Measurements from ENCODE around the gene ARL5A. TPM values are rescaled to one million over a fixed set of nuclear protein-coding genes. Genes with fewer than 3 reads are reported as not detected.

ARL5A gene
- total and polyA plus RNA-seq, 12 donors: 8.3 to 99.0 (median 53.2) TPM

DNA sequence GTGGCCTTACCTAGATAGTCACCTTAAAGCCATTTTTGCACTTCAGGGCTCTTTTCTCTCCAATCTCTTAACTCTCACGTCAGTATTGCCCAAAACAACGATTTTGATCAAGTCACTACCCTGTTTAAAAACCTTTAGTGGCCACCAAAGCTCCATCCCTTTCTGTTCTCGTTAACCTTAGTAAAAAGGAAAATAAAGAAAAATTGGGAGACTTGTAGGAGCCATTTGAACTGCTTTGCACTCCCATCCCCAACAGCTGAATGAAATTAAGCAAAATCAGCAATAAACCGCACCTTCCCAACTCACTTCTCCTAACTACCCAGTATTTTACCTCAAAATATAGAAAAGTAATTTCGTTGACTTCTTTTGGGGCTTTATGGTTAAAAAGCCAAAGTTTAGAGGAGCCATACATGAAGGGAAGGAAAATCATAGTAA, 686 bp upstream of the ARL5A start:
- no peak for TF ChIP-seq POLR2A (IDR thresholded peaks at IDR 0.05)
- TF ChIP-seq, protein P1, sequence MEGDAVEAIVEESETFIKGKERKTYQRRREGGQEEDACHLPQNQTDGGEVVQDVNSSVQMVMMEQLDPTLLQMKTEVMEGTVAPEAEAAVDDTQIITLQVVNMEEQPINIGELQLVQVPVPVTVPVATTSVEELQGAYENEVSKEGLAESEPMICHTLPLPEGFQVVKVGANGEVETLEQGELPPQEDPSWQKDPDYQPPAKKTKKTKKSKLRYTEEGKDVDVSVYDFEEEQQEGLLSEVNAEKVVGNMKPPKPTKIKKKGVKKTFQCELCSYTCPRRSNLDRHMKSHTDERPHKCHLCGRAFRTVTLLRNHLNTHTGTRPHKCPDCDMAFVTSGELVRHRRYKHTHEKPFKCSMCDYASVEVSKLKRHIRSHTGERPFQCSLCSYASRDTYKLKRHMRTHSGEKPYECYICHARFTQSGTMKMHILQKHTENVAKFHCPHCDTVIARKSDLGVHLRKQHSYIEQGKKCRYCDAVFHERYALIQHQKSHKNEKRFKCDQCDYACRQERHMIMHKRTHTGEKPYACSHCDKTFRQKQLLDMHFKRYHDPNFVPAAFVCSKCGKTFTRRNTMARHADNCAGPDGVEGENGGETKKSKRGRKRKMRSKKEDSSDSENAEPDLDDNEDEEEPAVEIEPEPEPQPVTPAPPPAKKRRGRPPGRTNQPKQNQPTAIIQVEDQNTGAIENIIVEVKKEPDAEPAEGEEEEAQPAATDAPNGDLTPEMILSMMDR (IDR thresholded peaks at IDR 0.05): no peak
- Histone ChIP-seq H3K4me1 (replicated peaks in 1 of 2) (peaks cover 19 to 30% of the 10 kb centered on the region in 2 donors), H3K27me3 (no peaks in the 10 kb centered on the region), H3K4me3 (peak overlapping the region in 1 of 4 donors; percentile 93), H3K27ac (peak overlapping the region in 3 of 5 donors; percentile 87 to 93 (median 88)), H3K9me3 (replicated peaks in 1 of 3) (no peaks in the 10 kb centered on the region), H3K36me3 (replicated peaks in 1 of 2) (no peaks in the 10 kb centered on the region)
- intact Hi-C loops (cut with DNase I): loop anchor here in 1 of 2 donors (10.0 kb wide), 1 partner anchor 166 kb away; no protein-coding TSS in a partner anchor
- no peak for DNase-seq
- 79 to 84% (median 80%) methylated on average over 5 of the region's 5 CpGs for WGBS, 4 donors

DNA sequence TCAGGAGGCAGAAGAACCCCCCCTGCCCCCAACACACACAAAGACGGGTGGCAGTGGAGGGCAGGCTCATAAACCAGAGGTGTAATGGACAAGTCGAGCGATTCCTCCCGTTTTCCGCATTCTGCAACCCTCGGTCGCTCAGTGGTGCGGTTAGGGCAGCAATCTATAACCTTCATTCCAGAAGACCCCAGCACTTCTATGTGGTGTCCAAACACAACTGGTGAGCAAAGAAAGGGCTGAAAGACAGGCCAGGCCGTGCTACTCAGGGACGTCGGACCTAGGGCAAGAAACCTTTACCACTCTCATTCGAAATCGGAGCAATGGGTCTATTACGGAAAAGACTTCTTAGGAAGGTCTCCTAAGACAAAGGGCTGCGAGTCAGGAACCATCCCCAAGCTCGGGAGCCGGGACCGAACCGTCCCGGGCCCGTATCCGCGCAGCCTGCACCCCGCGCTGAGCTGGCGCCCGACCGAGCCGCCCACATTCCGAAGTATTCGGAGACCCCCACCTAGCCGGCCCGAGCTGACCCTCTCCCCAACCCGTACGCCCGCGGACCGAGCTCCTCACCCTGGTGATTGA, 568 bp downstream of the ARL5A start:
- peak; percentile 28 to 61 (median 38) for DNase-seq
- WGBS, 4 donors: 0% methylated on average over 11 to 38 of the region's 38 CpGs
- Histone ChIP-seq H3K27me3 (no peaks in the 10 kb centered on the region), H3K4me3 (peak overlapping the region; percentile 18 to 93 (median 72)), H3K4me1 (replicated peaks in 1 of 2) (peaks cover 19 to 42% of the 10 kb centered on the region in 2 donors), H3K9me3 (replicated peaks in 1 of 3) (no peaks in the 10 kb centered on the region), H3K27ac (peak overlapping the region; percentile 42 to 93 (median 88)), H3K36me3 (replicated peaks in 1 of 2) (no peaks in the 10 kb centered on the region)
- intact Hi-C loops (cut with DNase I): loop anchor here in 1 of 2 donors (10.0 kb wide), 1 partner anchor 167 kb away; no protein-coding TSS in a partner anchor
- TF ChIP-seq, protein P1 (IDR thresholded peaks at IDR 0.05): no peak
- peak in 1 of 2 donors; percentile 4 for TF ChIP-seq POLR2A (IDR thresholded peaks at IDR 0.05)

DNA sequence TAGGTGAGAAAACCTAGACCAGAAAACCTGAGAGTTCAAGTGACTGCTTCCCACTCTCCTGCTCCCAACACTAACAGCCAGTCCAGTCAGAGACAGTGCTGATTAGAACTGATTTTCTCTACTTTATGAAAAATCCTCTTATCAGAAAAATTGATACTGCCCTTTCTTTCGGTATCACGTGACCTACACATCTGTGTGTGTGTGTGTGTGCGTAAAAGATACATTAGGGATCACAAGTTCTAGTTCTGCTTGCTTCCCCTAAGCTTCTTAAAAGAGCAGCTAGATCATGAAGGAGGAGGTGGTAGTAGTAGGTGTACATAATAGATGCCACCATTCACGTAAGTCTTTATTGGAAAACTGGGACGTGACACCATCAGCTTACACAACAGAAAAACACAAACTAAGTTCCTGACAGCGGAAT, 1.5 kb downstream of the ARL5A start:
- 17 to 21% (median 19%) methylated on average over 6 of the region's 6 CpGs for WGBS, 4 donors
- intact Hi-C loops (cut with DNase I): loop anchor here in 1 of 2 donors (10.0 kb wide), 1 partner anchor 168 kb away; no protein-coding TSS in a partner anchor
- no peaks in the 10 kb centered on the region for H3K9me3 ChIP-seq (replicated peaks in 1 of 3)
- peak in 1 of 7 donors; percentile 24 for DNase-seq
- peak overlapping the region in 3 of 5 donors; percentile 31 to 88 (median 87) for H3K27ac ChIP-seq
- peak in 1 of 2 donors; percentile 40 for TF ChIP-seq POLR2A (IDR thresholded peaks at IDR 0.05)
- TF ChIP-seq, protein P1 (IDR thresholded peaks at IDR 0.05): no peak
- H3K27me3 ChIP-seq: no peaks in the 10 kb centered on the region
- peak overlapping the region in 2 of 4 donors; percentile 63 to 93 for H3K4me3 ChIP-seq
- peaks cover 19 to 45% of the 10 kb centered on the region in 2 donors for H3K4me1 ChIP-seq (replicated peaks in 1 of 2)
- no peaks in the 10 kb centered on the region for H3K36me3 ChIP-seq (replicated peaks in 1 of 2)

DNA sequence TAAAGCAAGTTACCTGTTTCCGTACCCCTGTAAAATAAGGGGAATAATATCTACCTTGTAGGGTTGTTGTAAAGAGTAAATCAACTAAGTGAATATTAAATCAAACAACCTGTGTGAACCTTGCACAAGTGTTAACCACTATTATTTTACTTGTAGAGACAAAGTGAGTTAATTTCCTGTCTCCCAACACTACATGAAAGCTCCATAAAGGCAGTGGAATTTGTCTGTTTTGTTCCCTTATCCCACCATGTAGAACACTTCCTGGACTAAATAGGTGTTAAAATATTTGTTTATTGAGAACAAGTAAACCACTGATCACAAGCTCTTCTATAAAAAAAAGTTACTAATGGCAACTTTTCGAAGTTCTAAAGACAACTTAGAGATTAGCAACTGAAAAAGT, 3.3 kb downstream of the ARL5A start:
- no peak for TF ChIP-seq POLR2A (IDR thresholded peaks at IDR 0.05)
- TF ChIP-seq, protein P1 (IDR thresholded peaks at IDR 0.05): no peak
- H3K27me3 ChIP-seq: no peaks in the 10 kb centered on the region
- H3K4me3 ChIP-seq: no peak overlapping the region
- no peaks in the 10 kb centered on the region for H3K36me3 ChIP-seq (replicated peaks in 1 of 2)
- DNase-seq: no peak
- no peak overlapping the region for H3K27ac ChIP-seq
- peaks cover 19 to 57% of the 10 kb centered on the region in 2 donors for H3K4me1 ChIP-seq (replicated peaks in 1 of 2)
- WGBS, 4 donors: 76 to 85% (median 82%) methylated on average over 2 of the region's 2 CpGs
- no peaks in the 10 kb centered on the region for H3K9me3 ChIP-seq (replicated peaks in 1 of 3)
- intact Hi-C loops (cut with DNase I): loop anchor here in 1 of 2 donors (10.0 kb wide), 1 partner anchor 170 kb away; no protein-coding TSS in a partner anchor

All from adrenal gland (tissue), 12 donors.